NCI-H1930 (cell line): ENCODE results near the gene TOMM7.
A peak's percentile ranks its signal among the peaks of the same experiment; 100 is the strongest.
"Not testable (repeated sequence)": the region's sequence is repeated elsewhere in the genome, so short reads cannot be mapped to it uniquely, and the experiment has no call there.

Experiments
- DNase-seq, 2 experiments: peaks; one replicate each; lab custom pipeline; 2025; lab: John Stamatoyannopoulos, UW

The TOMM7 gene

DNA sequence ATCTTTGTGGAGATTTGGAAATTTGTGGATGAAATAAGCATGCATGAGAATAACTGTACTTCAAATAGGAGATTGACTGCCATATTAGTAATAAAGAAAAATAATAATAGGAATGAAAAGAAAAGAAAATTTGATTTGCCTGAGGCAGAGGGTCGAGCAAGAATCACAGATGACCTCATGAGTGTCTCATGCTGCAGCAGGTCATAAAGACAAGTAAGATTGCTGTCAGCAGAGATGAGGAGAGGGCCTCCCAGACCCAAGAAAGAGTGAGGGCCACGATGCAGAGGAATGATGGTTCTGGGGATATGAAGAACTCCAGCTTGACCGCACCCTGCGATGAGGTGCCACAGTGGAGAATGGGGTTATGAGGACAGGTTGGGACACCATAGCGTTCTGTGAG, 39.2 kb downstream of the TOMM7 start:
- no peak for DNase-seq

DNA sequence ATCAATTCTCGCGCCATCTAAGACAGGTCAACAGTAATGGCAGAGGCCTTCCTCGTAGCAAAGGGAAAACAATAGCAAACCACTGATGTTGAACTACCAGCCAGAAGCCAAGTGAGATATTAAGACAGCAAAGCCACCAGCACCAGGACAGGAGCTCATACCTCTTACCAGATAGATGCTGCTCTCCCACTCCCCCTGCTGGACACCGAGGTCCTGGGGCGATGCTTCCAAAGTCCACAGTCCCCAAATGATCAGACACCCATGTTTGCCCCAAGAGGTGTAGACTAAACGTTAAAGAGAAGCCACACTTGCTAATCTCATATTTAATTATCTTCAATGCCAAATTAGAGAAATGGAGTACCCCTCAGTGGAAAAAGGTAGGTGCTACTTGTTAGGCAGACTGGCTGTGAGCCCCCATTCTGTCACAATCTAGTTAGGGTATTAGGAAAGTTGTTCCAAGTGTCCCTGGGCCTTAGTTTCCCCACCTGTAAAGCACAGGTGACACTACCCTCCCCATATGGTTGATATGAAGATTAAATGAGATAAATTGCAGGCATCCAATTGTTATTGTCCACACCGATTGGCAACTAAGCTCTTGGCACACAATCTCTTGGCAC, 39.9 kb downstream of the TOMM7 start:
- DNase-seq = peak in 1 of 2 experiments; percentile 28

DNA sequence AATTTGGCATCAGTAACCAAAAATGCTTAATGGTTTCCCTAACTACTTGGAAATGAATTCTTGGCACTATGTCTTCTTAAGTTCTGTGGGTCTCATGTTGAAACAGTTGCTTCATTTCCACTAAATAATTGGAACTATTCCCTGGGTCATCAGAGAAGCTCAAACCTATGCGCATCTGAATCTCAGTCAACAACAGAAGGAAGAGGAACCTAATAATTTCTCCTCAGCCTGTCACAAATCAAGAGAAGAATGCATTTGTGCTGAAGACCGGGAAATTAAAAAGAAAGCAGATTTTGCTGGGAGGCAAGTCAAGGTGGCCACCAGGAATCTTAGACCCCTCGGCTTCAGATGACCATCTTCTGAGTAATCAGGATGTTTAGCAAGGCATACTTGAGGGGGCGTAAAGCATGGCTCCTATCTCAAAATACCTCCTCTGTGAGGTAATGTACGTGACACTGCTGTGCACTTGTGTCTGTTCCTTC, 41.4 kb downstream of the TOMM7 start:
- no peak for DNase-seq

DNA sequence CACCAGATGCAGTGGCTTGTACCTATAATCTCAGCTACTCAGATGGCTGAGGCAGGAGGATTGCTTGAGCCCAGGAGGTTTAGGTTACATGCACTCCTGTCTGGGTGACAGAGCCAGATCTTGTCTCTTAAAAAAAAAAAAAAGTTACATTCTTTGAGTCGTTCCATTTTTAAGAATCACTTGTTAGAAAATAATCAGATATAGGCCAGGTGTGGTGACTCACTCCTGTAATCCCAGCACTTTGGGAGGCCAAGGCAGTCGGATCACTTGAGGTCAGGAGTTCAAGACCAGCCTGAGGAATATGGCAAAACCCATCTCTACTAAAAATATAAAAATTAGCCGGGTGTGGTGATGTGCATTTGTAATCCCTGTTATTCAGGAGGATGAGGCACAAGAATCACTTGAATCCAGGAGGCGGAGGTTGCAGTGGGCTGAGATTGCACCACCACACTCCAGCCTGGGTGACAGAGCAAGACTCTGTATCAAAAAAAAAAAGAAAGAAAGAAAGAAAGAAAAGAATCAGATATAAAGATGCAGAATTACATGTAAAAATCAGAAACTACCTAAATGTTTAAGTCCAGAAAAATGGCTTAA, 42.8 kb downstream of the TOMM7 start:
- not testable (repeated sequence) for DNase-seq

DNA sequence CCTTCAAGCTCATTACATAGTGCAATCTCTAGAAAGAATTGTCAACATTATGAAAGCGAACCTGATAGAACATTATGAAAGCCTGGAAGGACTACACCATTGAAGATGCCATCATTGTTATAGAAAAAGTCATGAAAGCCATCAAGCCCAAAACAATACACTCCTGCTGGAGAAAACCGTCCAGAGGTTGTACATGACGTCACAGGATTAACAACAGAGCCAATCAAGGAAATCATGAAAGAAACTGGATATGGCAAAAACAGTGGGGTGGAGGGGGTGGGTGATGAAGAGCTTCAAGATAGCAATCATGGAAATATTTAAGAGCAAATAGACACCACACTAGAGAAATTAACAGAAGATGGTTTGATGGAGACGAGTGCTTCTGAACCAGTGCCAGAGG, 45.7 kb downstream of the TOMM7 start:
- no peak for DNase-seq

DNA sequence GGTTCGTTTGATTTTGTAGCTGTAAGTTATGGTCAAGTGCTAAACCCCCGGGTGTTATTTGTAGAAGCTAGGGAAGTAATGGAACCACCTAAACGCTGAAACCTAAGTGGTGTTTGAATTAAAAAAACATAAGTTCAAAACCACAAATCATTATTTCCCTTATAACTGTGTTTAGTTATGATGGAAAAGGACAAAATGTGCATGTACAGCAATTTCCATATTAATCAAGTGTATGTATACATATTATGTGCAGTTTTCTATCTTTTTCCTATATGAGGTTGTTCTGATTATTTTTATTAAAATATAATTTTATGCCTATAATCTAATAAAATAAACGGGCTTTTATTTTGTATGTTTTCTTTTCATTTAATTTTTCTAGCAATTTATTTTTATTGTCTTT, 49.8 kb downstream of the TOMM7 start:
- no peak for DNase-seq

DNA sequence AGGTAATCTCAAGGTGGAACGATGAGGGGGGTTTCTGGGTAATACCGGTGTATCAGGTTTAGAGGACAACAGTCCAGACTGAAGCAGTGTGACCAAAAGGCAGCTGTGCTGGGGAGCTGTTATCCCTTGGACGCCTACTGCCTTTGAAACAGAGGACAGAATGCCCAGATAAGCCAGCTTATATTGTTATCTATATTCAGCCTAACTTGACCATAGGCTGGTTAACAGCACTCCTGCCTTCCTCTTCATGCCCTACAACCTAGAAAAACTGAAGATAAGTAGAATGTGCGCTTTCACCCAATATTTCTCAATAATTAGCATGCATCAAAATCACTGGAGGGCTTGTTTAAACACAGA, 50.8 kb downstream of the TOMM7 start:
- DNase-seq = no peak

DNA sequence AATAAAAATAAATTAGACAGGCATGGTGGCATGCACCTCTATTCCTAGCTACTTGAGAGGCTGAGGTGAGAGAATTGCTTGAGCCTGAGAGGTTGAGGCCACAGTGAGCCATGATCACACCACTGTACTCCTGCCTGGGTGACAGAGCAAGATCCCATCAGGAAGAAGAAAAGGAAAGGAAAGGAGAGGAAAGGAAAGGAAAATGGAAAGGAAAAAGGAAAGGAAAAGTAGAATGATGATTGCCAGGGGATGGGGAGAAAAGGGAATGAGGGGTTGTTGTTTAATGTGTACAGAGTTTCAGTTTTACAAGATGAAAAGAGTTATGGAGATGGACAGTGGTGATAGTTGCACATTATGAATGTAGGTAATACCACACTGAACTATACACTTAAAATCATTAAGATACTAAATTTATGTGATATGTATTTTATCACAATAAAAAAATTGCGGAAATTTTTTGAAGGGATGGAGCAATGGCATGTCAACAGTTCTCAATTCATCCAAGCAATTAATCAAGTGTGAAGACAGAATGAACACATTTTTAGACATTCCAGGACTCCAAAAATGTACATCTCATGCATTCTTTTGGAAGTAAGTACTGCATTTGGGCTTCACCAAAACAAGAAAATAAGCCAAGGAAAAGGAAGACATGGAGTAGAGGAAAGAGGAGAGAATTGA, 51.3 kb downstream of the TOMM7 start:
- DNase-seq = no peak

DNA sequence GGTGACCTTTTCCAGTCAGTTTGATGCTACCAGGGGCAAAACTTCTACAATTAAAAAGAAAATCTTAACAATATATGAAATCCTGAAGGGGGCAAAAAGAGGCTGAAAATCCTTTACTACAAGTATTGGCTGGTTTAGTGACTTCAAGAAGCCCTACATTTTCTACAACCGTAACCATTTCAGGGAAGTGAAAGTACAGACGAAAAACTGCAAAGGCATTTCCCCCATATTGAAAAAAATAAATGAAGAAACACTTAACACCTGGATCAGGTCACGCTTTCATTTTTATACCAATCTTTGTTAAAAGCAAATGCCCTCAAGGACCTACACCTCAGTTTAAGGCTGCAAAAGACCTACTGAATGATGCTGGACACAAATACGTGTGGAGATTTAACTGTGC, 57.0 kb downstream of the TOMM7 start:
- DNase-seq = no peak
